ENCODE results near the gene MARK4.
"Not testable (repeated sequence)": the region's sequence is repeated elsewhere in the genome, so short reads cannot be mapped to it uniquely, and the experiment has no call there.

MARK4 gene

DNA sequence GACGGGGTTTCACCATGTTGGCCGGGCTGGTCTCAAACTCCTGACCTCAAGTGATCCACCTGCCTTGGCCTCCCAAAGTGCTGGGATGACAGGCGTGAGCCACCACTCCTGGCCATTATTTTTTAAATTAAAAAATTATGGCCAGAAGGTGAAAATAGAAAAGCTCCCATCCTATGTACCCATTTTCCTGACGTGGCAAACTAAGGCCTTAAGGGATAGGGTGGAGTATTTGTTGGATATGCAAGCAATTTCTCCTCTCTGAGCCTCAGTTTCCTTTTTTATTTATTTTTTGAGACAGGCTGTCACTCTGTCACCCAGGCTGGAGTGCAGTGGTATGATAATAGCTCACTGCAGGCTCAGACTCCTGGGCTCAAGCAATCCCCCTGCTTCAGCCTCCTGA lies 83.8 kb downstream of the MARK4 start:
- not testable (repeated sequence) for H3K27me3 ChIP-seq (ENCODE audit: control insufficient read depth, insufficient read depth, low read length); H3K9me3 ChIP-seq (ENCODE audit: control insufficient read depth, insufficient read depth, low read length); H3K4me1 ChIP-seq (ENCODE audit: control insufficient read depth, insufficient read depth, low read length); H3K4me3 ChIP-seq (ENCODE audit: low read depth, low read length); H3K36me3 ChIP-seq (ENCODE audit: control insufficient read depth, insufficient read depth, low read length); H3K9ac ChIP-seq (ENCODE audit: low read depth, low read length)

DNA sequence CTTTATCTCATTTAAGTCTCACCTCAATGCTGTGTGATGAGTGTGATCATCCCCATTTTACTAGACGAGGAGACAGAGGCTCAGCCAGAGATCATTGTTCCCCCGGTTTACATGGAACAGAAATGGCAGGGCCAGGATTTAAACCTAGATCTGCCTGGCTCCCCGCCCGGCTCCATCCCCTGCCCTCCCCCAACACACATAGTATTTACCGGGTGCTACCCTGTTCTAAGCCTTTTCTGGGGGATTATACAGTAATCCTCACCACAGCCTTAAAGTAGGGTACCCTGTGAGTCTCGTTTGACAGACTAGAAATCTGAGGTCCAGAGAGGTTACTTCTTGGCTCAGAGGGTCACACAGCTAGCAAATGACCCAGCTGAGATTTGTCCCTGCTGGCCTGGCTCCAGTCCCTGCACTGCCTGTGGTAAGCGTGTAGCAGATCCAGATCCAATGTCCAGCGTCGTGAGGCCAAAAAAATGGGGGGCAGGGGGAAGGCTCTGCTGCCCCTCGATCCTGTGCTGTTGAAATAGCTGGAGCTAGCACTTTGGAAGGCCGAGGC lies 85.7 kb downstream of the MARK4 start:
- Histone ChIP-seq H3K4me3 (ENCODE audit: low read depth, low read length) (no peak overlapping the region), H3K4me1 (ENCODE audit: control insufficient read depth, insufficient read depth, low read length) (no peaks in the 10 kb centered on the region)

DNA sequence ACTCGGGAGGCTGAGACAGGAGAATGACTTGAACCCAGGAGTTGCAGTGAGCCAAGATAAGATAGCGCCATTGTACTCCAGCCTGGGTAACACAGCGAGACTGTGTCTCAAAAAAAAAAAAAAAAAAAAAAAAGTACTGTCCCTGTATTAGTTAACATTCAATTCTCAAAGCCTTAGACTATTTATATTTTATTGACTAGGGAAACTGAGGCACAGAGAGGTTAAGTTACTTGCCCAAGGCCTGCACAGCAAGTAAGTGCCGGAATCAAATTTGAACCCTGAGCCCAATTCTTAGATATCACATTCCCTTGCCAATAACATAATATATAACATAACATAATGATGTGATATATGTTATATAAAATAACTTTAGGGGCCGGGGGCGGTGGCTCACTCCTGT lies 88.6 kb downstream of the MARK4 start:
- no peaks in the 10 kb centered on the region for H3K4me1 ChIP-seq (ENCODE audit: control insufficient read depth, insufficient read depth, low read length)
- no peak overlapping the region for H3K9ac ChIP-seq (ENCODE audit: low read depth, low read length)
- no peak overlapping the region for H3K4me3 ChIP-seq (ENCODE audit: low read depth, low read length)
- no peaks in the 10 kb centered on the region for H3K9me3 ChIP-seq (ENCODE audit: control insufficient read depth, insufficient read depth, low read length)
- H3K27me3 ChIP-seq (ENCODE audit: control insufficient read depth, insufficient read depth, low read length), result peaks cover 17% of the 10 kb centered on the region
- H3K36me3 ChIP-seq (ENCODE audit: control insufficient read depth, insufficient read depth, low read length), result no peaks in the 10 kb centered on the region

More for the DNA sequence above, 85.7 kb downstream of the MARK4 start:
- Histone ChIP-seq H3K9ac (ENCODE audit: low read depth, low read length) (no peak overlapping the region), H3K36me3 (ENCODE audit: control insufficient read depth, insufficient read depth, low read length) (no peaks in the 10 kb centered on the region), H3K27me3 (ENCODE audit: control insufficient read depth, insufficient read depth, low read length) (peaks cover 9% of the 10 kb centered on the region), H3K9me3 (ENCODE audit: control insufficient read depth, insufficient read depth, low read length) (no peaks in the 10 kb centered on the region)

DNA sequence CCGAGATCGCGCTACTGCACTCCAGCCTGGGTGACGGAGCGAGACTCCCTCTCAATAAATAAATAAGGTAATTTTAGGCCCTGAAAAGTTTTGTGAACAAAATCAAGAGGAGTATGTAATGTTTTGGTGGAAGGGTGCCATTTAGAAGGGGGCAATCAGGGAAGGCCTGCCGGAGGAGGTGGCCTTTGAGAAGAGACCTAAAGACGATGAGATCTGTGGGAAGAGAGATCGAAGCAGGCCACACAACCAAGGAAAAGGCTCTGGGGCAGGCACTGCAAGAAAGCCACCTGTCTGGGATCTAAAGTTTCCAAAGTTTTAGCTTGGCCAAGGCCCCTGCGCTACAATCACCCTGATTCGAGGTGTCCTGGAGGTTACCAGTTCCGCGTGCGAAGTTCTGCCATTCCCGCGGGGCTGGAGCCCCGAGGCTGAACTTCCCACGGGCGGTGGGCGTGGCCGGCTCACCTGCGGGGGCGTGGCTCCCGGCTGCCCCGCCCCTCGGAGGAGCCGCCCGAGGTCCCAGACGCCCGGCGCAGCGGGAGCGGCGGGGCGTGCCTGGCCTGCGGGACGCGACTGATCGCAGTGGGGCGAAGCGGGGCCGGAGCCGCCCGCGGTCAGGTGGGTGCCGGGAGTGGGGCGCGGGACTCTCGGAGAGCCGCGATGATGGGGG lies 89.3 kb downstream of the MARK4 start, which contains the start of gene KLC3:
TSS of gene KLC3 (plus strand) at position 519 of the 667 bp plus-strand sequence. CDS start 4,792 bp downstream, outside the sequence.
- peaks cover 17% of the 10 kb centered on the region for H3K27me3 ChIP-seq (ENCODE audit: control insufficient read depth, insufficient read depth, low read length)
- H3K4me3 ChIP-seq (ENCODE audit: low read depth, low read length), result peak within 1 kb of the TSS; percentile 61
- no peaks in the 10 kb centered on the region for H3K36me3 ChIP-seq (ENCODE audit: control insufficient read depth, insufficient read depth, low read length)
- H3K4me1 ChIP-seq (ENCODE audit: control insufficient read depth, insufficient read depth, low read length), result no peaks in the 10 kb centered on the region
- no peak within 1 kb of the TSS for H3K9ac ChIP-seq (ENCODE audit: low read depth, low read length)
- no peaks in the 10 kb centered on the region for H3K9me3 ChIP-seq (ENCODE audit: control insufficient read depth, insufficient read depth, low read length)

DNA sequence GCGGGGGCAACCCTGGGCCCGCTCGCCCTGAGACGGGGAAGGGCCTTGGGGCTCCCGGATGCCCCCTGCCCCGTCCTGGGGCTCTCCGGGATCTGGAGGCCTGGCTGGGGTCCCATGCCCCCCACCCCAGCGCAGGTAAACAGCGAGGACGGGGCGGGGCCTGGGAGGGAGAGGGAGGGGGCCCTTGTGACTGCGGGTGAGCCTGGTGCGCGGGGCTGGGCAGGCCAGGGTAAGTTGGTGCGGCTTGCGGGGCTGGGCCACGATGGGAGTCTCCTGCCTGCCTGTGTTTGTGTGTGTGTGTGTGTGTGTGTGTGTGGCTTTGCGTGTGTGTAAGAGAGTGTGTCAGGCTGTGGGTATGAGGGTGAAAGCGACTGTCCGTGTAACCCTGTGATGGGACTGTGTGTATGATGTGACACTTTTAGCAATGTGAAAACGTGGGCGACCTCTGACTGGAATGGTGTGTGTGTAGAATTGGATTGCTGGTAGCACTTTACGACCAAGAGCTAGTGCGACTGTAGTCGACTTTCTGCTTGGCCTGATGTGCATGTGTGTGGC lies 89.9 kb downstream of the MARK4 start:
- Histone ChIP-seq H3K4me1 (ENCODE audit: control insufficient read depth, insufficient read depth, low read length) (no peaks in the 10 kb centered on the region), H3K9ac (ENCODE audit: low read depth, low read length) (no peak overlapping the region), H3K27me3 (ENCODE audit: control insufficient read depth, insufficient read depth, low read length) (peaks cover 17% of the 10 kb centered on the region), H3K4me3 (ENCODE audit: low read depth, low read length) (peak overlapping the region; percentile 61), H3K9me3 (ENCODE audit: control insufficient read depth, insufficient read depth, low read length) (no peaks in the 10 kb centered on the region), H3K36me3 (ENCODE audit: control insufficient read depth, insufficient read depth, low read length) (no peaks in the 10 kb centered on the region)

DNA sequence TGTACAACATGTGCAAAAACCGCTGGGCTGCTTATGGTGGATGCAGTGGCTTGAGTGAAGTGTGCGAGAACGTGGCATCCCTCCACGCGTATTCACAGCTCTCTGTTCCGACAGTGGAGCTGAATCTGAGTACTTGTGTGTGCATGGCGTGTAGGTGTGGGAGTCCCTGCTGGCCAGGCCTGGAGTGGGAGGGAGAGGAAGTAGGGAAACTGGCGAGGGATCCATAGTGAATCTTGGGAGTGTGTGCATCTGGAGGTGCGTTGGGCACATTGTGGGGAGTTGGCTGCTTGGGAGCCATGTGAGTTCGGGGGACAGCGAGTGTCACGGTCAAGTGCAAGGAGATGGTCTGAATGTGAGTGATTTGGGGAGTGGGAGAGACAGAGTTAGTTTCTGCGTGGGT lies 91.8 kb downstream of the MARK4 start:
- Histone ChIP-seq H3K9me3 (ENCODE audit: control insufficient read depth, insufficient read depth, low read length) (no peaks in the 10 kb centered on the region), H3K36me3 (ENCODE audit: control insufficient read depth, insufficient read depth, low read length) (no peaks in the 10 kb centered on the region), H3K9ac (ENCODE audit: low read depth, low read length) (no peak overlapping the region), H3K4me1 (ENCODE audit: control insufficient read depth, insufficient read depth, low read length) (no peaks in the 10 kb centered on the region), H3K4me3 (ENCODE audit: low read depth, low read length) (no peak overlapping the region), H3K27me3 (ENCODE audit: control insufficient read depth, insufficient read depth, low read length) (peaks cover 17% of the 10 kb centered on the region)

DNA sequence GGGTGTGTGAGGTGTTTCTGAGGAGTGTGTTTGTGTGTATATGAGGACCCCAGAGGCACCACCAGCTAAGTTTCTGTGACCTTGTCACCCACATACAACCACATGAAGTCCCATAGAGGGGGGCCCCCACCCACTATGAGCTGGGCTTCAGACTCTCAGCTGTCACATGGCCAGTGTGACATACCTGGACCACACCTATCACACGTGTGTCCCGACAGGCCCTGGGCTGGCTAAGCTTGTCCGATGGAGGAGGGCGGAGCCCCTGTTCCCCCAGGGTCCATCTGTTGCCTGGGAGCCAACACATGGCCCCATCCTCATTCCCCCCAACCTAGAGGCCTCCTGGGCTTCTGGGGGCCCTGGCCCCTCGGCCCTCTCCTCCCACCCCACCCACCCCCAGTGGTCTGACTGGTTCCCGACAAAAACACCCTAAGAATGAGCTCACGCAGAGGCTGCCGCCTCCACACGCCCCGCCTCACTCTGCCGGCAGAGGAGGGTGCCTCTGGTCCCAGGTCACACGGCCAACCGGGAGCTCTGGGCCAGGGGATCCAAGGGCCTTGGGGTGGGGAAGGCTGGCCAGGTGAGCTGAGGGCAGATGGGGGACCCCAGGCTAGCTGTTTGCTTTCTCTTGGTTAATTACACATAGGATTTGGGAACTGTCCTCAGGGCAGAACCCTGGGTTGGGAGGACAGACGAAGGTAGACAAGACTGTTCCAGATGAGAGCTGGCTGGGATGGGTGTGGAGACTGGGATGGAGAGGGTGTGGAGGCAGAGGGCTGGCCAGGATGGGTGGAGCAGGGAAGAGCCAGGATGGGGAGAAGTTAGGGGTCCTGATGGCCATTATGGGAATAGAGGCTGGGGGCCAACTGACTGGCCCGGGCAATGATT lies 93.8 kb downstream of the MARK4 start:
- no peaks in the 10 kb centered on the region for H3K9me3 ChIP-seq (ENCODE audit: control insufficient read depth, insufficient read depth, low read length)
- no peak overlapping the region for H3K9ac ChIP-seq (ENCODE audit: low read depth, low read length)
- no peak overlapping the region for H3K4me3 ChIP-seq (ENCODE audit: low read depth, low read length)
- H3K27me3 ChIP-seq (ENCODE audit: control insufficient read depth, insufficient read depth, low read length), result peaks cover 17% of the 10 kb centered on the region
- H3K36me3 ChIP-seq (ENCODE audit: control insufficient read depth, insufficient read depth, low read length), result peaks cover 9% of the 10 kb centered on the region
- H3K4me1 ChIP-seq (ENCODE audit: control insufficient read depth, insufficient read depth, low read length), result no peaks in the 10 kb centered on the region

DNA sequence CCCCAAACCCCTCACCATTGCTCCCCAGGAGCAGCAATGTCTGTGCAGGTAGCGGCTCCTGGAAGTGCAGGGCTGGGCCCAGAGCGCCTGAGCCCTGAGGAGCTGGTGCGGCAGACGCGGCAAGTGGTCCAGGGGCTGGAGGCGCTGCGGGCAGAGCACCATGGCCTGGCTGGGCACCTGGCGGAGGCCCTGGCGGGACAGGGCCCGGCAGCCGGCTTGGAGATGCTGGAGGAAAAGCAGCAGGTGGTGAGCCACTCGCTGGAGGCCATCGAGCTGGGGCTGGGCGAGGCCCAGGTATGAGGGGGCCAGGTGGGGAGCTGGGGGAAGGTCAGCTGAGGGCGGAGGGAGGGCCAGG lies 94.4 kb downstream of the MARK4 start:
- H3K4me1 ChIP-seq (ENCODE audit: control insufficient read depth, insufficient read depth, low read length), result no peaks in the 10 kb centered on the region
- H3K36me3 ChIP-seq (ENCODE audit: control insufficient read depth, insufficient read depth, low read length), result peaks cover 14% of the 10 kb centered on the region
- H3K9ac ChIP-seq (ENCODE audit: low read depth, low read length), result no peak overlapping the region
- H3K4me3 ChIP-seq (ENCODE audit: low read depth, low read length), result no peak overlapping the region
- no peaks in the 10 kb centered on the region for H3K9me3 ChIP-seq (ENCODE audit: control insufficient read depth, insufficient read depth, low read length)
- H3K27me3 ChIP-seq (ENCODE audit: control insufficient read depth, insufficient read depth, low read length), result peaks cover 17% of the 10 kb centered on the region

DNA sequence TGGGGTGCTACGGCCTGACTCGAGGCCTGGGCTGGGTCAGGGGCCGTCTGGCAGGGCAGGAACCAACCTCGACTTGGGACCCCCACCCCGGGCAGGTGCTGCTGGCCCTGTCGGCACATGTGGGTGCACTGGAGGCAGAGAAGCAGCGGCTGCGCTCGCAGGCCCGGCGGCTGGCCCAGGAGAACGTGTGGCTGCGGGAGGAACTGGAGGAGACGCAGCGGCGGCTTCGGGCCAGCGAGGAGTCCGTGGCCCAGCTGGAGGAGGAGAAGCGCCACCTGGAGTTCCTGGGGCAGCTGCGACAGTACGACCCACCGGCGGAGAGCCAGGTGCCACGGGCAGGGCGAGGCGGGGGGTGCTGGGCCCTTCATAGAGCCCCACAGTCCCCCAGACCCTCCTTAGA lies 95.4 kb downstream of the MARK4 start:
- H3K4me3 ChIP-seq (ENCODE audit: low read depth, low read length), result no peak overlapping the region
- no peak overlapping the region for H3K9ac ChIP-seq (ENCODE audit: low read depth, low read length)
- no peaks in the 10 kb centered on the region for H3K9me3 ChIP-seq (ENCODE audit: control insufficient read depth, insufficient read depth, low read length)
- no peaks in the 10 kb centered on the region for H3K4me1 ChIP-seq (ENCODE audit: control insufficient read depth, insufficient read depth, low read length)
- H3K27me3 ChIP-seq (ENCODE audit: control insufficient read depth, insufficient read depth, low read length), result peaks cover 11% of the 10 kb centered on the region
- peaks cover 24% of the 10 kb centered on the region for H3K36me3 ChIP-seq (ENCODE audit: control insufficient read depth, insufficient read depth, low read length)

DNA sequence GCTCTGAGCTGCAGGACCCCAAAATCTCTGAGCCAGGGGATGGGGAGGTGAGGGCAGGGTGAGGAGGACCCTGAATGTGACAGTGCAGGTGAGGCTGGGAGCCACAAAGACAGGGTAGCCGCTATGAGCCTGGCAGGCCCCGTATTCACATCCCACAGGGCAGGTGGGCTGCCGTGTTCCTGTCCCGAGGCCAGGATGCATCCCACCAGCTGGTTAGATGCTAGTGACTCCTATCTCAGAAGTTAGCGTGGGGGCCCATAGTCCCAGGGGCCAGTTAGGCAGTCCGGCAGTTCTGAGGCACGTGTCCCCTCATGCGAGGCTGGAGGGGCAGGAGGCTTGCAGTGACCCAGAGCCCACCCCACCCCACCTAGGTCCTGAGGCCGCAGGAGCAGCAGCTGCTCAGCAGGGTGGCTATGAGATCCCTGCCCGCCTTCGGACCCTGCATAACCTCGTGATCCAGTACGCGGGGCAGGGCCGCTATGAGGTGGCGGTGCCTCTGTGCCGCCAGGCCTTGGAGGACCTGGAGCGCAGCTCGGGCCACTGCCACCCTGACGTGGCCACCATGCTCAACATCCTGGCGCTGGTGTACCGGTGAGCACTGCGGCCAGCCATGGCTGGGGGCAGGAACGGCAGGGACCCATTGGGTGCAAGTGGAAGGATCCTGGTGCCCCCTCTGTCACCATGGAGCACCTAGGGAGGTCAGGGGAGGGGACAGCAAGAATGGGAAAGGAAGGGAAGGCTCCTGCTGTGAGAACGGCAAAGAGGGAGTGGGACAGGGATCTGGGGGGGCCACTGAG lies 96.7 kb downstream of the MARK4 start:
- no peaks in the 10 kb centered on the region for H3K4me1 ChIP-seq (ENCODE audit: control insufficient read depth, insufficient read depth, low read length)
- H3K9ac ChIP-seq (ENCODE audit: low read depth, low read length), result no peak overlapping the region
- no peak overlapping the region for H3K4me3 ChIP-seq (ENCODE audit: low read depth, low read length)
- H3K36me3 ChIP-seq (ENCODE audit: control insufficient read depth, insufficient read depth, low read length), result peaks cover 37% of the 10 kb centered on the region
- peaks cover 2% of the 10 kb centered on the region for H3K27me3 ChIP-seq (ENCODE audit: control insufficient read depth, insufficient read depth, low read length)
- H3K9me3 ChIP-seq (ENCODE audit: control insufficient read depth, insufficient read depth, low read length), result no peaks in the 10 kb centered on the region
